NCI-H510A treated with DMSO at 0.1 percent for 48 hours (cell line): ENCODE measurements around the gene STON2.
A peak's percentile ranks its signal among the peaks of the same experiment; 100 is the strongest.

Experiments
- DNase-seq: peaks from one replicate; lab custom pipeline; 2025; lab: John Stamatoyannopoulos, UW

Gene STON2

GRCh38 chr14:81331229-81332021 is 68.7 kb downstream of the STON2 start:
- DNase-seq = no peak

DNA sequence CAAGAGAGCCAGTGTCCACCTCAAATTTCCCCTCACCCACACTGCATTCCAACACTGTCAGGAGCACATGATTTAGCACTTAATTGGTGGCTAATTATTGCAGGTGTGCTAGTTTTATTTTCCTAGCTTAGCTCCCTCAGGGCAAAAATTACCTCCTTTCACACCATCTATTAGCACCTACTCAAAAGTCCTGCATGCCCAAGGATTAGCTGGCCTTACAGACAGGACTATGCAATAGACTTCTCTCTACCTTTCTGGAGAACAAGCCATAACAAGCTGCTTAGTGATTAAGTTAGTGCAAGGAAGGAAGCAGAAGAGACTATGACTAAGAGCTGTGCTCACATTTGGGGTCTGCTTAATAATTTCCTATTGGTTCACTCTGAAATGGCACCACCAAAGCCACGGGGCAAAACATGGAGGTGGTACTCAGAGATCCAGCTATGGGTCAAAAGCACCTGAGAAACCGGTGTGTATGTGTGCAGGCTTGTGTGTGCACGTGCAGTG is 69.5 kb downstream of the STON2 start:
- no peak for DNase-seq

- peak; percentile 74 for DNase-seq
These were observed 70.3 kb downstream of the STON2 start for GRCh38 chr14:81329640-81330381.

DNA sequence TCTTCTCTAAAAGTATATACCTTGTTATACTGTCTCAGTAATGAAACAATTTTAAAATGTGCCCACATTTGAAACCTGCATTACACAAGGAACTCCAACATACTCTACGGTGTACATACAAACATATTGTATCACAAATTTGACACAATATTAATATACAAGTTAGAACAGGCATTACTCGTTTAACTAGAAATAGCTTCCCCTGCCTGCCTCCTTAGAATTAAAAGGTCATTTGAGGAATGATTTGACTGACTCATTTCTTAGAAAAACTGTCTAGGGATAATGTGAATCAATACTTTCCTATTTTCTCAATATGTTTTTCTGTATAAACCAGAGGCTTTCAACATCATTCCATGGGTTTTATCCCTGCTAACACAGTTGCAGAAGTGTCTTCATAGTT is 73.7 kb downstream of the STON2 start:
- DNase-seq = no peak

DNA sequence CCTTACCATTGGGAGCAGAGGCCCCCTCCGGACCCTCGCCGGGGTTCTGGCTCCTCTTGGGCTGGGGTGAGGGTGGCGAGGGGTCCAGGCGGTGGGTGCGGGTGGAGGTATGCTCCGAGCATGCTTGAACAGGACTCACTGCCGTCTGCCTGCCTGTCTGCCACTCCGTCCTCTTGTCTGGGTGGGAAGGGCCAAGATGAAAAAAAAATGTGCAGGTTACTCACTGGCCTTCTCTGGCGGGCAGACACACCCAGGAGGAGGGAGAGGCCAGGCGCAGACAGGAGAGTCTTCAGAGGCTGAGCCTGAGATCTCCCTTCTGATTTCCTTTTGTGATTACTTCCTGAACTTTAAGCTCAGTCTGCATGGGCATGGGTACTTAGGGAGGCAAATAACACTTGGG is 76.1 kb downstream of the STON2 start:
- peak; percentile 46 for DNase-seq

- DNase-seq = no peak
These were observed 77.0 kb downstream of the STON2 start for GRCh38 chr14:81323093-81323492.

DNA sequence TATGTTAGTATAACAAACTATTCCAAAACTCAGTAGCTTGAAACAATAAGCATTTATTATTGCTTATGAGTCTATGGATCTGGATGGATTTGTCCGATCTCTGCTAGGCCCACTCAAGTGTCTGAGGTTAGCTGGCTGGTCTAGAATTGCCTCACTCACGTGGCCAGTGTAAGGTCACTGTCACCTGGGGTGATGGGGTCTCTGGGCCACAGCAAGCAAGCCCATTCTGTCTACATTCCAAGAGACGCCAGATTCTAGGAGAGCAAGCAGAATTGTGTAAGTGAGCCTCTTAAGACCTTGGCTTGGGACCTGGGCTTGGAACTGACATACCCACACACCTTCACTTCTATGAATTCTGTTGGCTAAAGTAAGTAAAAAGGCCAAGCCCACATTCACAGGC is 80.2 kb downstream of the STON2 start:
- no peak for DNase-seq

DNA sequence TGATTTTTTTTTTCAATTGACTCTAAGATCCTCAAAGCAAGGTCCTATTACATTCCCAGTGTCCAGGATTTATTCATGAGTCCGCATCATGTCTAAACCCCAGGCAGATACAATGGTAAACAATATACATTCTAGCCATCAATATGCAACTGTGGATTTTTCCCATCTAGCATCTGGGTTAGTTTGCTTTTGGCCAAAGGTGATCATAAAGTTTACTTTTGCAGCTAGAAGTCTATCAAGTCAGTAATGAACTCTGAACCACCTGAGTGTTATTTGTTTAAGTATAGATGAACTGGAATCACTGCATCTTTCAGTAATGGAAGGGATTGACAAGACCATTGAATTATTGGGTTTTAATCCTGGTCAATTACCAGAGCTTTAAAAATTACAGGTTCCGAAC is 80.8 kb downstream of the STON2 start:
- no peak for DNase-seq

DNA sequence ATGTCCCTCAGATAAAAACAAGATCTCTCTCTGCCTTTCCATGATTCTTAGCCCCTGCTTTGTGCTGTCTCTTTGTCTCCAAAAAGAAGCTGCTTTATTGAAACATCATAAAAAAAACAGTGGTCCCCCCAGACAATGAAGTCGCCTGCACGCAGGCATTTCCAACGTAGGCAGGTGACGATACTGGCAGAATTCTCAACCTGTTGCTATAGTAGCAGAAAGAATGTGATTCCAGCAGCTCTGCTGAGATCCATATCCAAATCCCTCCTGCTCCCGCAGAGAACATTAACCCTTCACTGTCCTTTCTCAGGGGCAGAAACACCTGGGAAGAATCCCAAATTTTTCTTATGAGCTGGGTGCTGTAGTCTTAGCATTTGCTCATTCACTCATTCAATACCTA is 84.8 kb downstream of the STON2 start:
- DNase-seq = no peak

DNA sequence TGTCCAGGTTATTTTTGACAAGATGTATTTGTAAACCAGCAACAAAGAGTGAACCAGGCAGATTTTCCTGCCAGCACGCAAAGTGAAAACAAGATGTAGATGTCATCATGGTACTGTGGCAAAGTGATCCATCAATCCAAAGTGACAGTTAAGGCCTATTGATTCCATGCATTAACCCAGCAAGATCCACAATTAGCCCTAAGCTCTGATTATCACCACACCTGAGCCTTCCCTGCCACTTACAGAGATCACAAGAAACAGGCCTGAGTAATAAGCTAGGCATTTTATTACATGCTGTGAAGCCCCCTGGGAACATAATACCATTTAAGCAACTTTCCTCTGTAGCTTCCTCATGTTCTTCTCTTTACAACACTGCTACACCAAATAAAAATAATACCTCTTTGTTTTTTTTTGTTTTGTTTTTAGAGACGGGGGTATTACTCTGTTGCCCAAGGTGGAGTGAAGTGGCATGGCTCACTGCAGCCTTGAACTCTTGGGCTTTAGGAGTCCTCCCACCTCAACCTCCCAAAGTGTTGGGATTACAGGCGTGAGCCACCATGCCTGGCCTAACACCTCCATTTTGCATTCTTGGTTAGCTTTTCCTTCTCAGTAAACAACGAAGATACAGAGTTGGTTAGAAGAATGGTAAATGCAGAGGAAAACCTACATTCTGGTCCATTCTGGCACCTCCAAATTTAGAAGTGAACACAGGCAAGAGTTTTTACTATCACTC is 85.5 kb downstream of the STON2 start:
- DNase-seq = no peak

DNA sequence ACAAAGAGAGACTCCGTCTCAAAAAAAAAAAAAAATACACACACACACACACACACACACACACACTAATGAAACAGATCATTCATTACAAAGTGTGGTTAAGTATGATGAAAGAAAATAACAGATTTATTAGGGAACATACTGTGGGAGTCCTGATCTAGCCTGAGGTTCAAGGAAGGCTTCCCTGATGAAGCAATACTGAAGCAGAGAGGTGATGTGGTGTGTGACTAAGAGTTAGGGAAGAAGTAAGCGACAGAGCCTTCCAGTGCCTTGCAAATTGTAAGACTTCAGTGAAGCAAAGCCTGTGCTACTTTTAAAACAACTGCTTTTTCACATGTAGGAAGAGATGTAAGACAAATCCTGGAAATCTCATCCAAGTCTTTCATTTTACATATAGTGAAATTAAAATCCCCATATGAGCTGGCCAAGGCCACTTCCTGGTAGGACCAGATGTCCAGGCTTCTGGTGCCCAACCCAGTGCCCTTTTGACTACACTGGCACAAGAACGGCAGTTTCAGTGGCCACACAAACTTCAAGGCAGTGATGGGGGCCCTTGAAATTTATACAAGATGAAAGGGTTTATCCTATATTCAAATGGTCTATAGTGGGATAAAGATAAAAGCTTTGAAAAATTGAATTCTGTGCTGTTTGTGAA is 86.2 kb downstream of the STON2 start:
- DNase-seq = no peak

- no peak for DNase-seq
These were observed 86.9 kb downstream of the STON2 start for GRCh38 chr14:81313200-81313599.

- DNase-seq = no peak
These were observed 87.7 kb downstream of the STON2 start for GRCh38 chr14:81312289-81312876.

- DNase-seq = no peak
These were observed 88.3 kb downstream of the STON2 start for GRCh38 chr14:81311778-81312177.

GRCh38 chr14:81311141-81311540 is 89.0 kb downstream of the STON2 start:
- no peak for DNase-seq

GRCh38 chr14:81310606-81311005 is 89.5 kb downstream of the STON2 start:
- no peak for DNase-seq

DNA sequence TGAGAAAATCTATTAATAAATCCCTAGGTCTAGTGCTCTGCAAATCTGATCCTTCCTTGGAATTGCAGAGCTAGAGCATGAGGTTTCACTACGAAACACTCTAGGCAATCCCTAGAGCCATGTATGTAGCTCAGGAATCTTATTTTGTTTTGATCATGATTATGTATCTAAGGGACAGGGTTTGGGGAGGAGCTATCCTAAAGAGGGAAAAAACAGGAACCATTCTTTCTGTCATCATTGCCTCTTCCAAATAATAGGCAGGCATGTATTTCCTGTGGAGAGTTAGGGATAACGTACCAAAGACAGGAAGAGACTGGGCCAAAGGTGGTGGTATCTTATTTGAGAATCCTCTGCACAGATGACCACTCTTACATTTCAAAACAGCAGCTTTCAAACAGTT is 90.6 kb downstream of the STON2 start:
- no peak for DNase-seq

GRCh38 chr14:81305743-81306142 is 94.4 kb downstream of the STON2 start:
- no peak for DNase-seq

GRCh38 chr14:81305065-81305464 is 95.1 kb downstream of the STON2 start:
- no peak for DNase-seq

- DNase-seq = peak; percentile 79
These were observed 96.7 kb downstream of the STON2 start for GRCh38 chr14:81303258-81303935.

- DNase-seq = peak; percentile 71
These were observed 97.5 kb downstream of the STON2 start for GRCh38 chr14:81302638-81303037.
